ENCODE data around the gene FKBP2.
A peak's percentile ranks its signal among the peaks of the same experiment; 100 is the strongest.

FKBP2 gene

DNA sequence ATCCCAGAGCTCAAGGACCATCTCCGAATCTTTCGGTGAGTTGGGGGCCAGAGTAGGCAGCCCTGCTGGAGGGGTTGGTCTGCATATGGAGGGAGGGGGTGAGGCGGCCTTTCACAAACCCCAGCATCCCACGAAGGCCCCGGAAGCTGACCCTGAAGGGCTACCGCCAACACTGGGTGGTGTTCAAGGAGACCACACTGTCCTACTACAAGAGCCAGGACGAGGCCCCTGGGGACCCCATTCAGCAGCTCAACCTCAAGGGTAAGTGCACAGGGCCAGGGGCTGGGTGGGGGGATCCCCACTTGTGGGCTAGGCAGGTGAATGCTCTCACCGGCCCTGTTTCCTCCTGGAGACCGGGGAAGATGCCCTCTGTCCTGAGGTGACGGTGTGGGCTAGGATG lies 21.1 kb upstream of the FKBP2 start:
- no peak for DNase-seq

DNA sequence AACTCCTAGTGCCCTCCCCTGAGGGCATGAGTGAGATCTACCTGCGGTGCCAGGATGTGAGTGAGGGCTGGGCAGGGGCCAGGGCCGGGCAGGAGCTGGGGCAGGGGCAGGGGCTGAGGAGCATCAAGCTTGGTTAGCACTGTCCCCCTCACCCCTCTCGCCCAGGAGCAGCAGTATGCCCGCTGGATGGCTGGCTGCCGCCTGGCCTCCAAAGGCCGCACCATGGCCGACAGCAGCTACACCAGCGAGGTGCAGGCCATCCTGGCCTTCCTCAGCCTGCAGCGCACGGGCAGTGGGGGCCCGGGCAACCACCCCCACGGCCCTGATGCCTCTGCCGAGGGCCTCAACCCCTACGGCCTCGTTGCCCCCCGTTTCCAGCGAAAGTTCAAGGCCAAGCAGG lies 20.6 kb upstream of the FKBP2 start:
- no peak for DNase-seq

DNA sequence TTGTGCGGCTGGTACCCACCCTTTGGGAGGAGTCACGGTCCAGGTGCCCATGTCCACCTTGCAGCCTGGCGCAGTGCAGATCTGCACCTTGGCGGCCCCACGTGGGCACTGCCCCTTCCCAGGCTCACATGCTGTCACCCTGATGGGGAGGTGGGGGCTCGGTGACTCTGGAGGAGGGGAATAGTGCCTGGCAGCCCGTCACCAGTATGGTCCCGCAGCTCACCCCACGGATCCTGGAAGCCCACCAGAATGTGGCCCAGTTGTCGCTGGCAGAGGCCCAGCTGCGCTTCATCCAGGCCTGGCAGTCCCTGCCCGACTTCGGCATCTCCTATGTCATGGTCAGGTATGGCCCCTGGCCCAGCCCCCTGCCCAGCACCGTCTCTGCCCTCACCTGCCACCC lies 20.1 kb upstream of the FKBP2 start:
- no peak for DNase-seq

DNA sequence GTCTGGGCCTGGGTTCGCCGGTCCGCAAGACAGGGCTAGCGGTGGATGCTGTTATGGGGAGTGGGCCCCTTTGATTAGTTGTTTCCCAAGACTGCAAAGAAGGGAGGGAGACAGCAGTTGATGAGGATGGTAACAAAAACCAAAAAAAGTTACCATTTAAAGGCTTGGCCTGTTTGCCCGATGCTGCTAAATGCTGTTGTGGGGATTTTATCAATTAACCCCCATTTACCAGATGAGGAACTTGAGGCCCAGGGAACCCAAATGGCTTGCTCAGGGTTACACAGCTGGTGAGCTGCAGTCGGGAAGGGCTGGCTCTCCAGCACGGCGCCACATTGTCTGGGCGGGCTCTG lies 18.3 kb upstream of the FKBP2 start:
- DNase-seq = no peak

DNA sequence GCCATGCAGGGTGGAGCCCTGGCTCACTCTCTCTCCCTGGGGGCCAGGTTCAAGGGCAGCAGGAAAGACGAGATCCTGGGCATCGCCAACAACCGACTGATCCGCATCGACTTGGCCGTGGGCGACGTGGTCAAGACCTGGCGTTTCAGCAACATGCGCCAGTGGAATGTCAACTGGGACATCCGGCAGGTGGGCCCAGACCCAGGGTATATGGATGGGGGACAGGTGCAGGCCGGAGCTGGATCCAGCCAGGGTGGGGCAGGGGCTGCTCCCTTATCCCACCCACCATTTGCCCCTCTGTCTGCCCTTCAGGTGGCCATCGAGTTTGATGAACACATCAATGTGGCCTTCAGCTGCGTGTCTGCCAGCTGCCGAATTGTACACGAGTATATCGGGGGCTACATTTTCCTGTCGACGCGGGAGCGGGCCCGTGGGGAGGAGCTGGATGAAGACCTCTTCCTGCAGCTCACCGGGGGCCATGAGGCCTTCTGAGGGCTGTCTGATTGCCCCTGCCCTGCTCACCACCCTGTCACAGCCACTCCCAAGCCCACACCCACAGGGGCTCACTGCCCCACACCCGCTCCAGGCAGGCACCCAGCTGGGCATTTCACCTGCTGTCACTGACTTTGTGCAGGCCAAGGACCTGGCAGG lies 17.8 kb upstream of the FKBP2 start:
- no peak for DNase-seq

DNA sequence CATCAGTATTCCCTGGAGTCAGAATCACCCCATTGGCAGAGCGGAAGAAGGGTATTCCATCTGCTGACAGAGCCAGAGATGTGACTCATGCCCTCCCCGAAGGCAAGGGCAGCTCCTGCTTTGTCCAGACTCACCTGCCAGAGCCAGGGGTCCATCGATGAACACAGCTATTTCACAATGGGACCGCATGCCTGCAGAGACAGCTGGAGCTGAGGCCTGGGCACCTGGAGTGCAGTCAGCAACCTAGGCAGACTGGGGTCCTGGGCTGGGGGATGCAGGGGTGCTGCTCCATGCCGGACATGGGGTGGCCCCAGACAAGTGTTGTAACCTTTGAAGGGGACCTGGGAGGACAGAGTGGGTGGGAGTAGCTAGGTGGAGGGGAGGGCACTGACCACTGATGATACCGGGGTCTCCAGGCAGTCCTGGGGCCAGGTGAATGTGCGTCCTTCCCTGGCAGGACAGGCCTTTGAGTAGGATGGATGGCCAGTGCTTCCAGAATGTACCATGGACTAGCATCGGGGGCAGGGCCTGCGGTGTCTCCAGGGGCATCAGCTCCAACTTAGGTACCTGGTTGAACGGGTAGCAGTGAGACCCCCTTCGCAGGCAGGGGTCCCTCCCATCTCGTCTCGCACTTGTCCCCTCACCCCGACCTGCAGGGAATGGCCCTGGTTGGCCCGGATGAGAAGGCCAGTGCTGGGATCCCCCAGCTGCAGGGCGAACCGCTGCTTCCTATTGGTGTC lies 16.6 kb upstream of the FKBP2 start:
- no peak for DNase-seq

DNA sequence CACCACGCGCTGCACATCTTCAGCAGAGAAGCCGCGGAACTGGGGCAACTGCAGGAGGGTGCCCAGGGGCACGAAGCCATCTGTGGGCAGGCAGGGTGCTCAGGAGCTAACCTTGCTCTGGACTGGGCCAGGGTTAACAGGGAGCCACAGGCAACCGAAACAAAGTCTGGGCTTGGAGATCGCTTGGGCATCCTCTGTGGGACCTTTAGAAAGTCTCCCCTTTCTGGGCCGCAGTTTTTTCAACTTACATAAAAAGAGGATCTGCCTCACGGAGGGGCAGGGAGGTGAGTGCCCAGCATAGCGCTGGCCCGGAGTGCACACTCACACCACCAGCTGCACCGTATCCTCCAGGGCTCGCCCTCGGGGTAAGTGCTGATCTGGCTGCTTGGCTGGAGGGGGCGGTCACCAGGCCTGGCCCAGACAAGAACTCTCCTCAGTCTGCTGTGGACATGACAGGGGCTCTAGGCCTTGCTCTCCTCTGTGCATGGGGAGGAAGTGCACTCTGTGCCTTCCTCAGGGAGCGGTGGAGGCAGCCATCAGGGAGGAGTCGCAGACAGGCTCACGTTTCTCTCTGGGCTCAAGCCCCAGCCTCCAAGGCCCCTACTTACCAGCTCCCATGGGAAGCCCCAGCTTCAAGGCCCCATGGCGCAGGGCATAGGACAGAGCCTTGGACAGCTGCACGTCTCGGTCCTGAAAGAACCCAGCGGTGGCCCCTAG lies 15.8 kb upstream of the FKBP2 start:
- no peak for DNase-seq

DNA sequence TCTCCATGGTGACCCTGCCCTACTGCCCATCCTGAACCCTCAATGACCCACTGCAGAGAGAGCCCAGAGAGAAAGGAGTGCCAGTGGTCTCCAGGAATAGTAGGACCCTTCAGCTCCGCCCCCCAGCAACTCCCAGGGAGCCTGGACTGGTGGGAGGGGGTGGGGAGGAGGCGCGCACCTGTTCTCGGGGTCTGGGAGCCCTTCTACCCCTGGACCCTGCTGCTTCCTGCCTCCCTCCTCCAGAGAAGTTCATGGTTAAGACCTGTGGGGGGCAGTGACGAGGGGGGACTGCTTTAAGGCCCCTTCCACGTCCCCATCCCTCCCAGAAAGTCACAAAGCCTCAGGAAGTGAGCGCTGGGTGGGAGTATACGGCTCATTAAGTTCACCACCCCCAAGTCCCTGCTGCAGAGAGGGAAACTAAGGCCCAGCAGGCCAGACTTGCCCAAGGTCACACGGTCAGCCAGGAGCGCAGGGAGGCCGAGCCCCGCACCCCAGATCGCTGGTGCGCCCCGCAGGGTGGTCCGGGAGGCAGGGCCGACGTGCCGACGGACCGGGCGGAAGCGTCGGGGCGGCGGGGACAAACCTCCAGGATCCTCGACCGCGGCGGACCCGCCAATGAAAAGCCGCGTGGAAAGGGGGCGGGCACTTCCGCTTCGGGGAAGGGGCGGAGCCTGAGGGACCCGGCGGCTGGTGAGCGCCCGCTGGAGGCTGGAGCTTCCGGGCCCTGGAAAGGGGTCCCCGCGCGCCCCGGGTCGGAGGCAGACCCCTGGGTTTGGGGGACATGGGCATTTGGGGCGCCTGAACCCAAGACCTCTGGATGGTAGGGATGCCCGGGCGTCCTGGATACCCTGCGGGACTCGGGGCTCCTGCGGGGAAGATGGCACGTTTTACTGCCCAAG lies 15.0 kb upstream of the FKBP2 start, which contains the start of the genes NUDT22 and TRPT1:
TSS of gene NUDT22 (plus strand) at position 667 of the 899 bp plus-strand sequence. CDS start 379 bp downstream, outside the sequence.
TSS of gene TRPT1 (minus strand) at position 579 of the 899 bp plus-strand sequence. CDS start at position 253, 326 bp downstream.
- peak; percentile 93 for DNase-seq

DNA sequence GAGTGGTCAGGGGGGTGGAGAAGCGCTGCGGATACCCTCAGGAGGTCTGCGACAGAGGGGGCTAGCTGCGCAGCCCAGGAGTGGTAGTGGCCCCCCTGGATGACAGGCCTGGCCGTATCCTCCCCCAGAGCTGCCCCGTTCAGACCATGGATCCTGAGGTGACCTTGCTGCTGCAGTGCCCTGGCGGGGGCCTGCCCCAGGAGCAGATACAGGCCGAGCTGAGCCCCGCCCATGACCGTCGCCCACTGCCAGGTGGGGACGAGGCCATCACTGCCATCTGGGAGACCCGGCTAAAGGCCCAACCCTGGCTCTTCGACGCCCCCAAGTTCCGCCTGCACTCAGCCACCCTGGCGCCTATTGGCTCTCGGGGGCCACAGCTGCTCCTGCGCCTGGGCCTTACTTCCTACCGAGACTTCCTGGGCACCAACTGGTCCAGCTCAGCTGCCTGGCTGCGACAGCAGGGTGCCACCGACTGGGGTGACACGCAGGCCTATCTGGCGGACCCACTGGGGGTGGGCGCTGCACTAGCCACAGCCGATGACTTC lies 14.3 kb upstream of the FKBP2 start:
- no peak for DNase-seq

DNA sequence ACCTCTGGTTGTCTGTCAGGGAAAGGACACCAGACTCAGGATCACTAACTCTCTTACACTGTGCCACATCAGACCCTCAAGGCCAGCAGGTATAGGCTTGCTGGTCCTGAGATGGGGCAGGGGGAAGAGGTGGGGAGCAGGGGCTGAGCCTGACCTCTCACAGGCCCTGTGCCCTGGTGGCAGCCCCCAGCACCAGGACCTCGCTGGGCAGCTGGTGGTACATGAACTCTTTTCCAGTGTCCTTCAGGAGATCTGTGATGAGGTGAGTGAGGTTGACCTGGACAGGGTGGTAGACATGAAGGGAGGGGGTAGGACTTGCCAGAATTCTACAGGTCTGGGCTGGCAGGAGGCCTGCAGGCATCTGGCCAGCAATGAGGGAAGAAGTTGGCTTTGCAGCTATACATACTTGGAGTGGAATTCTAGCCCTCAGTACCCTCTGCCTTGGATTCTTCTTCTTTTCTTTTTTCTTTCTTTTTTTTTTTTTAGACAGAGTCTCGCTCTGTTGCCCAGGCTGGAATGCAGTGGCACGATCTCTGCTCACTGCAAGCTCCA lies 13.4 kb upstream of the FKBP2 start:
- no peak for DNase-seq

DNA sequence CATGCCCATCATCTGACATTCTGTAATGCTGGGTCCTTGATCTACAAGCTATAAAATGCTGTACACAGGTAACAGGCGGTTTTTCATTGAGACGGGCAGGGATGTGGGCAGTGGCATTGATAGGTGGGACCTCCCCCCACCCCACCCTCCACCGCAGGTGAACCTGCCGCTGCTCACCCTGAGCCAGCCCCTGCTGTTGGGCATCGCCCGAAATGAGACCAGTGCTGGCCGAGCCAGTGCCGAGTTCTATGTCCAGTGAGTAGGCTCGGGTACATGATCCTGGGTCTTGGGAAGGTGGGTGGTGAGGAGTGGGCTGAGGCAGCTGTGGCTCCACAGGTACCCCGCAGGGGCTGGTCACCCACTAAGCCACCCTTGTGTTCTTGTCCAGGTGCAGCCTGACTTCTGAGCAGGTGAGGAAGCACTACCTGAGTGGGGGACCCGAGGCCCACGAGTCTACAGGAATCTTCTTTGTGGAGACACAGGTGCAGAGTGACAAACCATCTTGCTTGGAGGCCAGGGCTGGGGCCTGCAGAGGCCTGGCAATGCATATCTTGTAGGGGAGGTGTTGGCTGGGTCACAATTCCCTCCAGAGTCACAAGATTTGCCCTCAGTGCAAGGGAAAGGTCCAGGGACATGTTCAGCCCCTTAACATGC lies 11.7 kb upstream of the FKBP2 start:
- DNase-seq = no peak

DNA sequence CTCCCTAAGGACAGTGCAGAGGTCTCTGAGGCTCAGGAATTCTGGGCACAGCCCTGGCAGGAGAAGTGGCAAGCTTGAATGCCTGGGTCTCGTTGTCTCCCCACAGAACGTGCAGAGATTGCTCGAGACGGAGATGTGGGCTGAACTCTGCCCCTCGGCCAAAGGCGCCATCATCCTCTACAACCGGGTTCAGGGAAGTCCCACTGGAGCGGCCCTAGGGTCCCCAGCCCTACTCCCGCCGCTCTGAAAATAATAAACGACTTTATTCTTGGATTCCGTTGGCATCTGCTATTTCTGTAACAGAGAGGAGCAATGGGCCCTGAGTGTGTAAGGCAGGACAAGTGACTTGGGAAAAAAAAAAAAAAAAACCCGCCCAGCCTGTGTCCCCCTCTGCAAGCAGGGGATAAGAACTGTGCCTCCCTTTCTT lies 11.1 kb upstream of the FKBP2 start:
- DNase-seq = no peak

DNA sequence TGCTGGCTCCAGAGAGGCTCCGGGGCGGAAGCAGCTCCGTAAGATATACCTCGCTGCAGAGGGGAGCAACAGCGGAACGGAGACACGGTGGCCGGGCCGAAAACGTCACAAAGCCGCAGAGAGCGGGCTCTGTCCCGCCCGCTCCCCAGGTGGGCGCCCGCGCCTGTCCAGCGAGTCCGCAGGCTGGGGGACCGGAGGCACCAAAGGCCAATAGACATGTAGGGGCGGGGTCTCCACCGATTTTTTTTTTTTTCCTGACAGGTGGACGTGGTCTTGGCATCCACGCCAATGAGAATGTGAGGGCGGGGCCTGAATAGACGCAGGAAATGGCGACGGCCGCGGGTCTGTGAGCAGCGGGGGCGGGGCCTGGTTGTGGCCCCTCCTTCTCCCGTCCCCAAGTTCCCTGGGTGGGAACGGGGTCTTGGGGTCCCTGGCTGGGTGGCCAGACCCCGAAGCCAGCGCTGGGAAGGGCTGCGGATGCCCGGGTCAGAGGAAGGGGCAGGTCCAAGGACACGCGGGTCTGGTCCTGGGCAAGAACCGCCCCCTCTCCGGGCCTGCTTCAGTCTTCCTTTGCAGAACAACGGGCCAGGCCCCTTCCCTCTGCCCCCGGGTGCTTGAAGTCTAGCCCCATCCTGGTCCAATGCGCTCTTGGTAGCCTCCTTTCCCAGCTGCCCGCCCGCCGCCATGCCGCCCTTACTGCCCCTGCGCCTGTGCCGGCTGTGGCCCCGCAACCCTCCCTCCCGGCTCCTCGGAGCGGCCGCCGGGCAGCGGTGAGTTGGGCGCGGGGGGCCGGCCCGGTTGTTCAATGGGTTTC lies 10.5 kb upstream of the FKBP2 start, which contains the start of gene DNAJC4:
TSS of gene DNAJC4 (plus strand) at position 378 of the 814 bp plus-strand sequence. CDS start at position 685, 307 bp downstream.
- DNase-seq = peak; percentile 97

DNA sequence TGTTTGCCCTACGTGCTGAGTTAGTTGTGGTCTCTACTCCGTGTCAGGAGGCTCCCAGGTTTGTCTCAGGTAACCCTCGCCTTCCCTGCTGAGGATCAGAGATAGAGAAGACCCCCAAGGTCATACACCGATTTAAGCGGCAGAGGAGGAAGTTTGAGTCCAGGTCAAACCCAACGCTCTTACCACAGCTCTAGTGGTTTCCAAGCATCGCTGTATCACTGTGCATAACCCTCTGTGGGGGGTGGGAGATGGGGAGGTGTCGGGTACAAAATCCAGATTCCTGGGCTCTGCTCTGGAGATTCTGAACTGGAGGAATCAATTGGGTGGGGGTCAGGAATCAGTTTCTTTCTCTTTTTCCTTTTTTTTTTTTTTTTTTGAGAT lies 9.9 kb upstream of the FKBP2 start:
- DNase-seq = no peak

DNA sequence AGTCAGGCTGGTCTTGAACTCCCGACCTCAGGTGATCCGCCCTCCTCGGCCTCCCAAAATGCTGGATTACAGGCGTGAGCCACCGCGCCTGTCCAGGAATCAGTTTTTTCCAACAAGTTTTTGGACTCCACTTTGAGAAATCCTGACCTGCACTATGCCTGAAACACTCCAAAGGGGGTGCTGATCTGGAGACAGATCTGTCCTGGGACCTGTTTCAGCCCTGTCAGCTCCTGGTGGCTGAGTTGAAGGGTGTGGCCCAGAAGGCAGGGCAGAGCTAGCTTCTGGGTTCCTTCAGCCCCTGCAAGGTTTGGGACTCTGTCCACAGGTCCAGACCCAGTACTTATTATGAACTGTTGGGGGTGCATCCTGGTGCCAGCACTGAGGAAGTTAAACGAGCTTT lies 9.3 kb upstream of the FKBP2 start:
- DNase-seq = no peak

DNA sequence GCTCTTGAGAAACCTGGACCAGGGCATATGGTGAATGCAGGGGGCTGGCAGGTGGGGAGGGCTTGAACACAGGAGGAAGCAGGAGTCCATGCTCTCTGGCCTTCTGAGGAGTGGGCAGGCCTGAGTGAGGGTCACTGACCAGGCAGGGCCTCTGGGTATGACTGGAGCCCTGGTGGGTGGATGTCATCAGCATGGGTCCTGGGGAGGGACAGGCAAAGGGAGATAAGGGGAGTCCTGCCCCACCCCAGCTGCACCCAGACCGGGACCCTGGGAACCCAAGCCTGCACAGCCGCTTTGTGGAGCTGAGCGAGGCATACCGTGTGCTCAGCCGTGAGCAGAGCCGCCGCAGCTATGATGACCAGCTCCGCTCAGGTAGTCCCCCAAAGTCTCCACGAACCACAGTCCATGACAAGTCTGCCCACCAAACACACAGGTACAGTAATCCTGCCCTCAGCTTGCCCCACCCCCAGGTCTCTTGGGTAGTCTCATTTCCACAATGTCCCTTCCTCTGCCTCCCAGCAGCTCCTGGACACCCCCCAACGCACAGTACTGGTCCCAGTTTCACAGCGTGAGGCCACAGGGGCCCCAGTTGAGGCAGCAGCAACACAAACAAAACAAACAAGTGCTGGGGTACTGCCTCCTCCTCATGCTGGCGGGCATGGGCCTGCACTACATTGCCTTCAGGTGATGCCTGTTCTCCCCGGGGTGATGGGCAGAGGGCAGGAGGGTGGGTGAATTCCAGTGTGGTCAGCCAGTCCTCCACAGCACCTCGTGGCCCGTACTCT lies 8.5 kb upstream of the FKBP2 start:
- no peak for DNase-seq

DNA sequence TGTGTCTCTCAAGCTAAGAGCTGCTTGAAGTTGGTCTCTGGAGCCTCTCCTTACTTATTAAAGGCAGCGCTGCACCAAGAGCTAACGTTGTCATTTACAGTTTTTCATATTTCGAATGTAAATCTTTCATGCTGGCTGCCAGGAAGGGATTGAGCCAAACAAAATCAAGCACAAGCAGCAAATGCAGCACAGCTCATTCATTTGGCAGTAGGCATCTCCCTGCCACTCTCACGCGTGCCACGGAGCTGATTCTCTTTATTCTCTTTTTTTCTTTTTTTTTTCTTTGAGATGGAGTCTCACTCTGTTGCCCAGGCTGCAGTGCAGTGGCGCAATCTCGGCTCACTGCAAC lies 8.0 kb upstream of the FKBP2 start:
- no peak for DNase-seq

DNA sequence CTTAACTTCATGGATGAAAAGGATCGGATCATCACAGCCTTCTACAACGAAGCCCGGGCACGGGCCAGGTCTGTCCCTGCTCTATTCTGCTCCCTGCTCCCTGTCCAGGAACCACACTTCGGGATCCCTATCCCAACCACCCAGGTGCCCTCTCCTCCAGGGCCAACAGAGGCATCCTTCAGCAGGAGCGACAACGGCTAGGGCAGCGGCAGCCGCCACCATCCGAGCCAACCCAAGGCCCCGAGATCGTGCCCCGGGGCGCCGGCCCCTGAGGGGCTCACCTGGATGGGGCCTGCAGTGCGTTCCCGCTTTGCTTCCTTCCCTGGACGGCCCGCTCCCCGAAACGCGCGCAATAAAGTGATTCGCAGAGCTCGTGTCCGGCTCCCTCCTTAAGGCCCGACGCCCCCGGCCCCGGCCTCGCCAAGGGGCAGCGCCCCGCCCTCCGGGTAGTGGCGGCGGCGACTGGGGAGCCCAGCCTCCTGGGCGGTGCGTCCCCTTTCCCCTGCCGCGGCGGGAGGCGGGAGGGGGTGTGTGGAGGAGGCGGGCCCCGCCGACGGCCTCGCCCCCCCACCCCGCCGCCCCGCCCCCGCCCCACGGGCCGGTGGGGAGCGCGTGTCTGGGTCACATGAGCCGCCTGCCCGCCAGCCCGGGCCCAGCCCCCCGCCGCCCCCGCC lies 6.8 kb upstream of the FKBP2 start, which contains the start of gene VEGFB:
TSS of gene VEGFB (plus strand) at position 672 of the 674 bp plus-strand sequence. CDS start 250 bp downstream, outside the sequence.
- DNase-seq = peak; percentile 75

Measured in islet precursor cell (in vitro differentiated cells).